ENCODE results near the gene PRKAA1. TPM values are rescaled to one million over a fixed set of nuclear protein-coding genes. Genes with fewer than 3 reads are reported as not detected.

PRKAA1 gene
- polyA plus RNA-seq, 1 donor from 2014 or later = 66.9 TPM

- Histone ChIP-seq H2AFZ (ENCODE audit: low read depth, low read length) (no peak overlapping the region), H3K9ac (ENCODE audit: low read length) (no peak overlapping the region), H3K4me3 (ENCODE audit: low read length) (no peak overlapping the region), H3K27ac (ENCODE audit: low read length) (no peak overlapping the region), H3K9me2 (ENCODE audit: insufficient read depth, low read length) (no peaks in the 10 kb centered on the region), H4K20me1 (ENCODE audit: insufficient read depth) (no peaks in the 10 kb centered on the region), H3F3A (ENCODE audit: insufficient read depth, low read length, poor library complexity, severe bottlenecking) (no peaks in the 10 kb centered on the region), H3K9me3 (ENCODE audit: low read length) (peaks cover 9% of the 10 kb centered on the region), H3K27me3 (ENCODE audit: insufficient read depth, low read depth, low read length) (no peaks in the 10 kb centered on the region), H3K4me2 (ENCODE audit: low read length) (no peak overlapping the region), H3K79me2 (replicated peaks; ENCODE audit: insufficient read depth, low read length) (no peaks in the 10 kb centered on the region), H3K36me3 (ENCODE audit: insufficient read depth, low read length) (peaks cover 18% of the 10 kb centered on the region)
- no peak for TF ChIP-seq RAD21 (conservative IDR thresholded peaks at IDR 0.05)
- no peak for TF ChIP-seq REST (IDR thresholded peaks at IDR 0.05; ENCODE audit: borderline replicate concordance)
- no peak for TF ChIP-seq SMC3 (conservative IDR thresholded peaks at IDR 0.05; ENCODE audit: poor library complexity)
- TF ChIP-seq EZH2 (IDR thresholded peaks at IDR 0.05; ENCODE audit: borderline replicate concordance, insufficient read depth, low read length, poor library complexity, severe bottlenecking) = no peak
- no peak for TF ChIP-seq MXI1 (conservative IDR thresholded peaks at IDR 0.05; ENCODE audit: poor library complexity, severe bottlenecking)
- TF ChIP-seq POLR2AphosphoS5 (IDR thresholded peaks at IDR 0.05) = no peak
- TF ChIP-seq CTCF (IDR thresholded peaks at IDR 0.05; ENCODE audit: poor library complexity, severe bottlenecking) = no peak
- no peak for TF ChIP-seq TAF1 (IDR thresholded peaks at IDR 0.05; ENCODE audit: low read depth)
- TF ChIP-seq EP300 (conservative IDR thresholded peaks at IDR 0.05; ENCODE audit: poor library complexity, severe bottlenecking) = no peak
These were observed 80.9 kb downstream of the PRKAA1 start for GRCh38 chr5:40717281-40717680.

GRCh38 chr5:40716590-40716989, 81.6 kb downstream of the PRKAA1 start:
- Histone ChIP-seq H3K27me3 (ENCODE audit: insufficient read depth, low read depth, low read length) (no peaks in the 10 kb centered on the region), H3K79me2 (replicated peaks; ENCODE audit: insufficient read depth, low read length) (no peaks in the 10 kb centered on the region), H3K9me3 (ENCODE audit: low read length) (peaks cover 6% of the 10 kb centered on the region), H3K4me3 (ENCODE audit: low read length) (no peak overlapping the region), H3K4me2 (ENCODE audit: low read length) (no peak overlapping the region), H2AFZ (ENCODE audit: low read depth, low read length) (no peak overlapping the region), H3K36me3 (ENCODE audit: insufficient read depth, low read length) (peaks cover 15% of the 10 kb centered on the region), H3K27ac (ENCODE audit: low read length) (no peak overlapping the region), H3K9me2 (ENCODE audit: insufficient read depth, low read length) (no peaks in the 10 kb centered on the region), H3F3A (ENCODE audit: insufficient read depth, low read length, poor library complexity, severe bottlenecking) (no peaks in the 10 kb centered on the region), H4K20me1 (ENCODE audit: insufficient read depth) (no peaks in the 10 kb centered on the region), H3K9ac (ENCODE audit: low read length) (no peak overlapping the region)
- TF ChIP-seq TAF1 (IDR thresholded peaks at IDR 0.05; ENCODE audit: low read depth) = no peak
- no peak for TF ChIP-seq SMC3 (conservative IDR thresholded peaks at IDR 0.05; ENCODE audit: poor library complexity)
- TF ChIP-seq MXI1 (conservative IDR thresholded peaks at IDR 0.05; ENCODE audit: poor library complexity, severe bottlenecking) = no peak
- no peak for TF ChIP-seq REST (IDR thresholded peaks at IDR 0.05; ENCODE audit: borderline replicate concordance)
- TF ChIP-seq CTCF (IDR thresholded peaks at IDR 0.05; ENCODE audit: poor library complexity, severe bottlenecking) = no peak
- TF ChIP-seq EP300 (conservative IDR thresholded peaks at IDR 0.05; ENCODE audit: poor library complexity, severe bottlenecking) = no peak
- no peak for TF ChIP-seq RAD21 (conservative IDR thresholded peaks at IDR 0.05)
- TF ChIP-seq POLR2AphosphoS5 (IDR thresholded peaks at IDR 0.05) = no peak
- no peak for TF ChIP-seq EZH2 (IDR thresholded peaks at IDR 0.05; ENCODE audit: borderline replicate concordance, insufficient read depth, low read length, poor library complexity, severe bottlenecking)

Data from neural cell (in vitro differentiated cells).